Loucy (cell line): Measurements from ENCODE around the gene PRKCZ.

Experiments
- CTCF ChIP-seq: fragments of 200-600 bp; sonication (generic); conservative IDR thresholded peaks from 2 replicates; pipeline ENCODE4 v1.5.1; 2014; ENCODE audit warnings: mild to moderate bottlenecking, antibody characterized with exemption, low read length
- EZH2phosphoT487 ChIP-seq: fragments of 200-600 bp; IDR thresholded peaks from 2 replicates; pipeline ENCODE4 v1.6.1; 2018; ENCODE audit warnings: antibody characterized with exemption, mild to moderate bottlenecking, moderate library complexity, borderline replicate concordance

- no peak for TF ChIP-seq CTCF
- no peak for TF ChIP-seq EZH2phosphoT487
Measured at GRCh38 chr1:2053217-2053616, 3.0 kb downstream of the PRKCZ start.
